Esophagus (tissue), 2 donors: ENCODE measurements around the gene SESN2. TPM values are rescaled to one million over a fixed set of nuclear protein-coding genes. Genes with fewer than 3 reads are reported as not detected.
A peak's percentile ranks its signal among the peaks of the same experiment; 100 is the strongest.

Source experiments
- H3K27ac ChIP-seq, 2 donors: one replicate each; pipeline ENCODE4 v1.5.1; 2013; ENCODE audit warnings: low read depth in 2 of 2, mild to moderate bottlenecking in 2 of 2, inconsistent platforms in 1 of 2, low read length in 1 of 2, moderate library complexity in 1 of 2
- H3K27me3 ChIP-seq, 2 donors: one replicate each; pipeline ENCODE4 v1.6.1; 2013; ENCODE audit warnings: low read length in 2 of 2, control low read depth in 1 of 2, mild to moderate bottlenecking in 1 of 2; ENCODE audit not compliant: insufficient read depth in 2 of 2, control insufficient read depth in 1 of 2
- H3K36me3 ChIP-seq, 2 donors: one replicate each; pipeline ENCODE4 v1.6.1; 2013; ENCODE audit warnings: low read length in 1 of 2; ENCODE audit not compliant: control insufficient read depth in 2 of 2, insufficient read depth in 2 of 2
- H3K4me1 ChIP-seq, 2 donors: one replicate each; pipeline ENCODE4 v1.6.1; 2013; ENCODE audit warnings: low read length in 1 of 2; ENCODE audit not compliant: control insufficient read depth in 2 of 2, insufficient read depth in 2 of 2
- H3K4me3 ChIP-seq, 2 donors: one replicate each; pipeline ENCODE4 v1.5.1; 2013; ENCODE audit warnings: low read length in 2 of 2, mild to moderate bottlenecking in 2 of 2, low read depth in 1 of 2, moderate library complexity in 1 of 2
- H3K9me3 ChIP-seq, 2 donors: one replicate each; pipeline ENCODE4 v1.6.1; 2013; ENCODE audit warnings: mild to moderate bottlenecking in 2 of 2, low read depth in 1 of 2, low read length in 1 of 2, moderate library complexity in 1 of 2; ENCODE audit not compliant: control insufficient read depth in 2 of 2, insufficient read depth in 1 of 2
- WGBS, 2 donors: extraction: QIAGEN DNeasy Blood & Tissue Kit; methylation state at CpG; one replicate each; pipeline ENCODE4 v1.1.7; 2013; 5-methylcytosine and 5-hydroxymethylcytosine counted together
- polyA plus RNA-seq, 2 donors: library from polyadenylated mRNA; stranded (reverse); fragments of 200-250 nt; gene quantifications; one replicate each; pipeline ENCODE4 v1.2.3, GENCODE V29; 2013
- donor health status: healthy with polysubstance abuse.
- donor health status: Bipolar disorder and iron deficiency.

The SESN2 gene
- polyA plus RNA-seq, 2 donors, result 15.7 to 24.9 TPM

DNA sequence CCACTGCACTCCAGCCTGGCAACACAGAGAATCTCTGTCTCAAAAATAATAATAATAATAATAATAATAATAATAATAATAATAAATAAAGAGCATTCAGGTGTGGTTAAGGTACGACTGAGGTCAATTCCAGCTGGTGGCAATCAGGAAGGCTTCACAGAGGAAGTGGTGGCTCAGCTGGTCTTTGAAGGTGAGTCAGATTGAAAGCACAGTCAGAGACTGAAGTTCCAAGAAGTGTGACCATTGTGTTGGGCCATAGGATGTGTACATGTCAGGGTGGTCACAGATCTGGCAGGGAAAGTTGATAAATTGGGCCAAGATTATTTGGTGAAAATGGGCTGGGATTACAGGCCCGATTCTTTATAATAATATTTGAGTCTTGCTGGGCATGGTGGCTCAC is 38.5 kb downstream of the SESN2 start:
- WGBS, 2 donors, result 80 to 82% methylated on average over 2 of the region's 2 CpGs
- Histone ChIP-seq H3K9me3 (no peaks in the 10 kb centered on the region), H3K27ac (no peak overlapping the region), H3K27me3 (no peaks in the 10 kb centered on the region), H3K4me1 (no peaks in the 10 kb centered on the region), H3K4me3 (no peak overlapping the region), H3K36me3 (no peaks in the 10 kb centered on the region)

DNA sequence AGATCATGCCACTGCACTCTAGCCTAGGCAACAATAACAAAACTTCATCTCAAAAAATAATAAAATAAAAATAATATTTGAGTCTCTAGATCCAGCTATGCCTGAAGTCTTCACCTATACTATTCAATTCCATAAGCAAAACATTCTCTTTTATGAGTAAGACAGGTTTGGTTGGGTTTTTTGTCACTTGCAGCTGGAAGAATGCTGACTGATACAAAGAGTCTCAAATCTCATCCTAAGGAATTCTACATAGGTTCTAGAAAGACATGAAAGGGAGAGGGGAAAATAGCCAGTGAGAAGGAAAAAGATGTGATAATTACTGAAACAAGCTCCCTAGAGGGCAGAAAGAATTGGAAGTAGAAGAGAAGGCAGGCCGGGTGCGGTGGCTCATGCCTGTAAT is 39.1 kb downstream of the SESN2 start:
- WGBS, 2 donors, result 97 to 99% methylated on average over 2 of the region's 2 CpGs
- no peaks in the 10 kb centered on the region for H3K4me1 ChIP-seq
- H3K9me3 ChIP-seq, result no peaks in the 10 kb centered on the region
- H3K27ac ChIP-seq, result no peak overlapping the region
- H3K4me3 ChIP-seq, result no peak overlapping the region
- no peaks in the 10 kb centered on the region for H3K27me3 ChIP-seq
- H3K36me3 ChIP-seq, result no peaks in the 10 kb centered on the region

DNA sequence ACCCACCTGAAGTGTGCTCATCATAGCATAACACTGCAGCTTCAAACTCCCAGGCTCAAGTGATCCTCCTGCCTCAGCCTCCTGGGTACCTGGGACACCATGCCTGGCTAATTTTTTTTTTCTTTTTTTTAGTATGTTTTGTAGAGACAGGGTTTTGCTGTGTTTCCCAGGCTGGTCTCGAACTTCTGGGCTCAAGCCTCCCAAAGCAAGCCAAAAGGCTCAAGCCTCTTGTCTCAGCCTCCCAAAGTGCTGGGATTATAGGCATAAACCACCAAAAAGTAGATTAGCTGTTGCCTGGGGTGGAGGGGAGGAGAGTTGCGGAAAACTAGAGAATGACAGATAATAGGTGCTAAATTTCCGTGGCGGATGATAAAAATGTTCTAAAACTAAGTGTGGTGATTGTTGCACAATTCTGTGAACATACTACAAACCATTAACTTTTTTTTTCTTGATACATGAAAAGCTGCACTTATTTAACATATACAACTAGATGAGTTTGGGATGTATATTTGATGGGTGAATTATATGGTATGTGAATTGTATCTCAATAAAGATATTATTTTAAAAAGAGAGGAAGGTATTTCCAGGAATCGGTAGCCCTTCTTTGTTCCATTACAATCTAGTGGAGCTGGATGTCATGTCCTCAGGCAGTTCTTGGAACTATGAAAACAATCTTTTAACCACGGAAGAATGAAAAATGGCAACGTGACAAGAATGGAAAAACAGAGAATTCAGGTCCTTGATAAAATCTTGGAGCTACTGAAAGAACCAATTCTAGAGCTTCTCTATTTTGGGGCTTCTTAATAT is 42.3 kb downstream of the SESN2 start:
- Histone ChIP-seq H3K36me3 (no peaks in the 10 kb centered on the region), H3K27ac (no peak overlapping the region), H3K4me3 (no peak overlapping the region), H3K27me3 (no peaks in the 10 kb centered on the region), H3K4me1 (no peaks in the 10 kb centered on the region), H3K9me3 (no peaks in the 10 kb centered on the region)
- WGBS, 2 donors, result 40 to 54% methylated on average over 7 of the region's 7 CpGs

DNA sequence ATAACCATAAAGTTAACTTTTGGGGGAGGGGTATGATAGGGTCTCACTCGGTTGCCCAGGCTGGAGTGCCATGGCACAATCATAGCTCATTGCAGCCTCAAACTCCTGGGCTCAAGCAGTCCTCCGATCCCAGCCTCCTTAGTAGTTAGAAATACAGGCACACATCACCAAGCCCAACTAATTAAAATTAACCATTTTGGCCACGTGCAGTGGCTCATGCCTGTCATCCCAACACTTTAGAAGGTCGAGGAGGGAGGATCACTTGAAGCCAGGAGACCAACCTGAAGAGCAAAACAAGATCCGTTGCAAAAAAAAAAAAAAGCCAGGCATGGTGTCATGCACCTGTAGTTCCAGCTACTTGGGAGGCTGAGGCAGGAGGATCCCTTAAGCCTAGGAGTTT is 42.9 kb downstream of the SESN2 start:
- H3K27ac ChIP-seq, result no peak overlapping the region
- H3K4me3 ChIP-seq, result no peak overlapping the region
- H3K36me3 ChIP-seq, result no peaks in the 10 kb centered on the region
- no peaks in the 10 kb centered on the region for H3K9me3 ChIP-seq
- no peaks in the 10 kb centered on the region for H3K4me1 ChIP-seq
- 67 to 71% methylated on average over 5 of the region's 5 CpGs for WGBS, 2 donors
- H3K27me3 ChIP-seq, result no peaks in the 10 kb centered on the region

DNA sequence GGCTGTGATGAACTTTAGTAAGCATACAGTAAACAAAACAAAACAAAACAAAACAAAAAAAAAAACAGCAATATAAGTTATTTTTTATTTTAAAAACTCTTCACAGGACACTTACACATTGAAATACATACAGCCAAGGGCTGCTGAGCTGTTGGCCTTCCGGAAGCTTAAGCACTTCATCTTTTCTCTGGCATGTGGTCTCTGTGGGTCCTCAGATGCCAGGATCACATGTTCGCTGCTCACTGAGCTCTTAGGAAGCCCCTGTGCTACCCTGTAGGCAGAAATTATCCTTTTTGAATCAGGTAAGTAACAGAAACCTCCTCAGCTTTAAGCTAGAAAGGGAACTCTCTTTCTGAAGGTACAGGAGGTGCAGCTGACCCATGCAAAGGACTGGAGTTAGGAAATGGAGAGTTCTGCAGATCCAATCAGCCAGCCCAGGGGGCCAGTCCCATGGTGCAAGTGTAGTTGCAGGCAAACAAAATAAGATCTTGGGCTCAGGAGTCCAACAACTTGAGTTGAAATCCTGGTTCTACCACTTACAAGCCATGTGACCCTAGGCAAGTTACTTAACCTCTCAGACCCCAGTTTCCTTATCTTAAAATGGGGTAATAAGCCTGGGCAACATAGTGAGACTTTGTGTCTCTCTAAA is 47.1 kb downstream of the SESN2 start:
- WGBS, 2 donors, result 64 to 70% methylated on average over 2 of the region's 2 CpGs
- Histone ChIP-seq H3K4me1 (no peaks in the 10 kb centered on the region), H3K4me3 (no peak overlapping the region), H3K27ac (no peak overlapping the region), H3K36me3 (no peaks in the 10 kb centered on the region), H3K27me3 (no peaks in the 10 kb centered on the region), H3K9me3 (no peaks in the 10 kb centered on the region)

DNA sequence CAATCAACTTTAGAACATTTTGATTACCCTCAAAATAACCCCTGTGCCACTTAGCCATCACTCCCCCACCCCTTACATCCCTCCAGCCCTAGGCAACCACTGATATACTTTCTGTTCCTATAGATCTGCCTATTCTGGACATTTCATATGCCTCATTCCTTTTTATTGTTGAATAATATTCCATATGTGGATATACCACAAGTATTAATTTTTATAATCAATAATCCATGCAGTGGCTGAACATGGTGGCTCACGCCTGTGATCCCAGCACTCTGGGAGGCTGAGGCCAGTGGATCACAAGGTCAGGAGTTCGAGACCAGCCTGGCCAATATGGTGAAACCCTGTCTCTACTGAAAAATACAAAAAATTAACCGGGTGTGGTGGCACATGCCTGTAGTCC is 49.4 kb downstream of the SESN2 start:
- Histone ChIP-seq H3K36me3 (no peaks in the 10 kb centered on the region), H3K9me3 (no peaks in the 10 kb centered on the region), H3K4me1 (no peaks in the 10 kb centered on the region), H3K4me3 (no peak overlapping the region), H3K27me3 (no peaks in the 10 kb centered on the region), H3K27ac (no peak overlapping the region)
- WGBS, 2 donors, result 92 to 95% methylated on average over 3 of the region's 3 CpGs

DNA sequence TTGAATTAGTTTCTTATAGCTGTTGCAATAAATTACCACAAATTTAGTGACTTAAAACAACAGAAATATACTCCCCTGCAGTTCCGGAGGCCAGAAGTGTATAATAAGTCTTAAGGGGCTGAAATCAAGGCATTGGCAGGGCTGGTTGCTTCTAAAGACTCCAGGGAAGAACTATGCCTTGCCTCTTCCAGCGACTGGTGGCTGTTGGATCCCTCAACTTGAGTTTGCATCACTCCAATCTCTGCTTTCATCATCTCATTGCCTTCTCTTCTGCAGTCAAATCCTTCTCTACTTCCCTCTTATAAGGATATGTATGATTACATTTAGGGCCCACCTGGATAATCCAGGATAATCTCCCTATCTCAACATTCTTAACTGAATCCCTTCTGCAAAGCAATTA is 50.4 kb downstream of the SESN2 start:
- Histone ChIP-seq H3K9me3 (no peaks in the 10 kb centered on the region), H3K36me3 (no peaks in the 10 kb centered on the region), H3K27me3 (no peaks in the 10 kb centered on the region), H3K4me1 (no peaks in the 10 kb centered on the region), H3K27ac (no peak overlapping the region), H3K4me3 (no peak overlapping the region)
- WGBS, 2 donors, result 84 to 93% methylated on average over 2 of the region's 2 CpGs

DNA sequence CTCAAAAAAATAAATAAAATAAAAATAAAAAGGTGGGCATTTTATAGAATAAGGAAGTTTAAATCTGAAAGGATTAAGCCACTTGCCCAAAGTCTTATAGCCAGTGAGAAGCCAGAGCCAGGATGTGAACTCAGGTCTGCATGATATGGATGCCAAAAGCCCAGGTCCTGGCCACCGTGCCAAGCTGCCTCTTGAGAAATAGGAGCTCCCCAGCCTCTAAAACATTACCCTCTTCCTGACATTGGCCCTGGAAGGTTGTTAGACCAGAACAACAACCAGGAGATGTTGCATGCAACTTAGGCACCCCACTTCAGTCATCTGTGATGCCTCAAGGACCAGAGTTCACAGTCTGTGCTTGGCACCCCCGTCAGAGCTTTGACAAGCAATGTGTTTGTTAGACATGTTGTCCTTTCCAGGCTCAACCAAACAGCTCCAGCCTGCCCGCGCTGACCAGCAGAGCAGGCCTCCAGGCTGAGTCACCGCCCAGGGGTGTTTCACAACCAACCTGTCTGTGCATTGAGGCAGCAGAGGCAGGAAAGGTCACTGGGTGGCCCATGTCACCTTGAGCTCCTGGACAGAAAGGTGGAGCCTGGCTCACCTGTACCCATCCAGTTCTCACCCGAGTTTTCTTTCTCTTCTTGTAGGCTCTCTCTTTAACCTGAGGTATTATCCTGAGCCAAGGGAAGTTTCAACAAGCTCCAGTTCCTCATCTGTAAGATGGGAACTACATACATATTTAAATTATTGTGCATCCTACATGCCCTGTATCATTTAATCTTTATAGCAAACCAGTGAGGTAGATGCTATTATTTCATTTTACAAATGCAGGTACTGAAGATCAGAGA is 54.6 kb downstream of the SESN2 start:
- Histone ChIP-seq H3K4me1 (no peaks in the 10 kb centered on the region), H3K9me3 (no peaks in the 10 kb centered on the region), H3K4me3 (no peak overlapping the region), H3K27me3 (no peaks in the 10 kb centered on the region), H3K36me3 (no peaks in the 10 kb centered on the region), H3K27ac (peak overlapping the region; percentile 67 to 89)
- 46 to 56% methylated on average over 6 of the region's 6 CpGs for WGBS, 2 donors

DNA sequence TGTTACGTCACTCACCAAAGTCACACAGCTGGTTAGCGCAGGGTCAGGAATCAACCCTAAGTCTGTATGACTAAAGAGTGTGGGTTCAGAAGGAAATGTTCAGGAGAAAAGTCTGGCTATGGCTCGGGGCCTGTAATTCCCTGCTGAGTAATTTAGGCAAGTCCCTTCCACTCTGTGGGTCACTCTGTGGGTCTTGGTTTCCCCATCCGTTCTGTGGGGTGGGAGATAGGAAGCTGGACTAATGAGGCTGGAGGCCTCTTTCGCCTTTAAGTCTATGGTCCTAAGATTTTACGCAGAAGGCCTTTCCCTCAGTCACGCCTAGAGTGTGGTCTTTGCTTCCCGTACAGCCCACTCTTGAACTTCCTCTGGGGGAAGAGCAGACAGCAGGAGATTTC is 55.2 kb downstream of the SESN2 start:
- no peaks in the 10 kb centered on the region for H3K9me3 ChIP-seq
- H3K4me1 ChIP-seq, result no peaks in the 10 kb centered on the region
- WGBS, 2 donors, result 80 to 82% methylated on average over 8 of the region's 8 CpGs
- H3K27ac ChIP-seq, result peak overlapping the region; percentile 52 to 85
- H3K4me3 ChIP-seq, result no peak overlapping the region
- H3K27me3 ChIP-seq, result no peaks in the 10 kb centered on the region
- H3K36me3 ChIP-seq, result no peaks in the 10 kb centered on the region
